K562 (cell line): ENCODE measurements around the gene EPS8L1. TPM values are rescaled to one million over a fixed set of nuclear protein-coding genes. Genes with fewer than 3 reads are reported as not detected.
A peak's percentile ranks its signal among the peaks of the same experiment; 100 is the strongest.

Experiments
- ATF7 ChIP-seq: fragments of 450-650 bp; IDR thresholded peaks from 2 replicates; pipeline ENCODE4 v1.7.1; 2014; ENCODE audit warnings: mild to moderate bottlenecking, moderate library complexity
- ERF ChIP-seq: fragments of 450-650 bp; formaldehyde crosslinking; IDR thresholded peaks from 2 replicates; pipeline ENCODE4 v1.4.0; 2020; ENCODE audit warnings: mild to moderate bottlenecking, mixed read lengths
- HDAC2 ChIP-seq: fragments of 450-650 bp; IDR thresholded peaks from 2 replicates; pipeline ENCODE4 v1.6.1; 2016; ENCODE audit warnings: mild to moderate bottlenecking
- NCOA2 ChIP-seq, 2 experiments: fragments of 450-650 bp; IDR thresholded peaks; 2 replicates each; pipeline ENCODE4 v1.6.1; 2018; ENCODE audit warnings: mild to moderate bottlenecking in 2 of 2, moderate library complexity in 1 of 2; ENCODE audit not compliant: partially characterized antibody in 2 of 2
- NFRKB ChIP-seq: fragments of 450-650 bp; IDR thresholded peaks from 2 replicates; pipeline ENCODE4 v1.6.1; 2016; ENCODE audit warnings: low read depth
- STAT6 ChIP-seq: sonication (generic); formaldehyde crosslinking; IDR thresholded peaks from 2 replicates; pipeline ENCODE4 v1.8.1; 2023; ENCODE audit warnings: mild to moderate bottlenecking, missing genetic modification reagents
- XRCC5 ChIP-seq: fragments of 200-400 bp; formaldehyde crosslinking; IDR thresholded peaks from 2 replicates; pipeline ENCODE4 v1.6.1; 2017; ENCODE audit warnings: low read depth, mild to moderate bottlenecking, low read length
- ZBTB9 ChIP-seq: fragments of 450-650 bp; formaldehyde crosslinking; IDR thresholded peaks from 2 replicates; pipeline ENCODE4 v1.4.0; 2020; ENCODE audit warnings: mild to moderate bottlenecking, moderate library complexity
- ZNF311 ChIP-seq: fragments of 250-450 bp; sonication (Bioruptor Pico); IDR thresholded peaks from 2 replicates; pipeline ENCODE4 v1.4.0; 2020; ENCODE audit warnings: mild to moderate bottlenecking, moderate library complexity
- polyA plus RNA-seq, 8 experiments: library from polyadenylated mRNA; depleted of rRNA in 4 of 8; stranded (reverse) in 5 of 8; unstranded in 3 of 8; fragments of >200 nt; fragmentation: Nextera tagmentation in 2 of 8; fragmentation: Illumina TruSeq in 1 of 8; extraction: Ambion mirVana in 2 of 8; extraction: Trizol in 1 of 8; gene quantifications; 2 replicates each; pipeline versions ENCODE4 v1.2.1 to v1.2.3, GENCODE V29; 2011 to 2014; ENCODE audit warnings: inconsistent platforms in 1 of 8, missing spikeins in 1 of 8
- total RNA-seq, 7 experiments: library from RNA; depleted of rRNA in 6 of 7; stranded (reverse); fragments of >200 nt in 6 of 7; fragmentation: Illumina TruSeq in 2 of 7; extraction: Trizol in 2 of 7; gene quantifications; 2 replicates each; pipeline versions ENCODE4 v1.2.1 to v1.2.3, GENCODE V29; 2011 to 2021; ENCODE audit warnings: low replicate concordance in 1 of 7
- TF ChIP-seq, protein P1 (sequence below): fragments of 200-800 bp; sonication (Bioruptor generic); IDR thresholded peaks from 2 replicates; pipeline ENCODE4 v1.6.1; 2016; ENCODE audit warnings: missing genetic modification characterization, missing compliant biosample characterization
- TF ChIP-seq, protein P2 (sequence below): fragments of 450-650 bp; IDR thresholded peaks from 2 replicates; pipeline ENCODE4 v1.6.1; 2016; ENCODE audit warnings: borderline replicate concordance

EPS8L1 gene
- total and polyA plus RNA-seq, 9 of the 15 experiments (the other 6 are each of a cell fraction or from before 2014, with no cell fraction given) = 0.35 to 22.1 (median 11.9) TPM

DNA sequence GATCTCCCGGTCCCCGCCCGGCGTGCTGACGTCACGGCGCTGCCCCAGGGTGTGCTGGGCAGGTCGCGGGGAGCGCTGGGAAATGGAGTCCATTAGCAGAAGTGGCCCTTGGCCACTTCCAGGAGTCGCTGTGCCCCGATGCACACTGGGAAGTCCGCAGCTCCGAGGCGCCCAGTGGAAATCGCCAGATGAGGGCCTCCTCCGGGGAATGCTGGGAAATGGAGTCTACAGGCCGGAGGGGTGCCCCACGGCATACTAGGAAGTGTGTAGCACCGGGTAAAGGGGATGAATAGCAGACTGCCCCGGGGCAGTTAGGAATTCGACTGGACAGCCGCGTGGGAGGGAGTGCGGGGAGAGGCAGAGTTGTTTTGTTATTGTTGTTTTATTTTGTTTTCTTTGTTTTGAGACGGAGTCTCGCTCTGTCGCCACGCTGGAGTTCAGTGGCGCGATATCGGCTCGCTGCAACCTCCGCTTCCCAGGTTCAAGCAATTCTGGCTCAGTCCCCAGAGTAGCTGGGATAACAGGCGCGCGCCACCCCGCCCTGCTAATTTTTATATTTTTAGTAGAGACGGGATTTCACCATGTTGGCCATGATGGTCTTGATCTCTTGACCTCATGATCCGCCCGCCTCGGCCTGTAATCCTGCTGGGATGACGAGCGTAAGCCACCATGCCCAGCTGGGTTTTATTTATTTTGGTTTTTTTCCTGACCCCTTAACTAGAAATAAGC is 42.2 kb downstream of the EPS8L1 start (continued):
- TF ChIP-seq, protein P1, sequence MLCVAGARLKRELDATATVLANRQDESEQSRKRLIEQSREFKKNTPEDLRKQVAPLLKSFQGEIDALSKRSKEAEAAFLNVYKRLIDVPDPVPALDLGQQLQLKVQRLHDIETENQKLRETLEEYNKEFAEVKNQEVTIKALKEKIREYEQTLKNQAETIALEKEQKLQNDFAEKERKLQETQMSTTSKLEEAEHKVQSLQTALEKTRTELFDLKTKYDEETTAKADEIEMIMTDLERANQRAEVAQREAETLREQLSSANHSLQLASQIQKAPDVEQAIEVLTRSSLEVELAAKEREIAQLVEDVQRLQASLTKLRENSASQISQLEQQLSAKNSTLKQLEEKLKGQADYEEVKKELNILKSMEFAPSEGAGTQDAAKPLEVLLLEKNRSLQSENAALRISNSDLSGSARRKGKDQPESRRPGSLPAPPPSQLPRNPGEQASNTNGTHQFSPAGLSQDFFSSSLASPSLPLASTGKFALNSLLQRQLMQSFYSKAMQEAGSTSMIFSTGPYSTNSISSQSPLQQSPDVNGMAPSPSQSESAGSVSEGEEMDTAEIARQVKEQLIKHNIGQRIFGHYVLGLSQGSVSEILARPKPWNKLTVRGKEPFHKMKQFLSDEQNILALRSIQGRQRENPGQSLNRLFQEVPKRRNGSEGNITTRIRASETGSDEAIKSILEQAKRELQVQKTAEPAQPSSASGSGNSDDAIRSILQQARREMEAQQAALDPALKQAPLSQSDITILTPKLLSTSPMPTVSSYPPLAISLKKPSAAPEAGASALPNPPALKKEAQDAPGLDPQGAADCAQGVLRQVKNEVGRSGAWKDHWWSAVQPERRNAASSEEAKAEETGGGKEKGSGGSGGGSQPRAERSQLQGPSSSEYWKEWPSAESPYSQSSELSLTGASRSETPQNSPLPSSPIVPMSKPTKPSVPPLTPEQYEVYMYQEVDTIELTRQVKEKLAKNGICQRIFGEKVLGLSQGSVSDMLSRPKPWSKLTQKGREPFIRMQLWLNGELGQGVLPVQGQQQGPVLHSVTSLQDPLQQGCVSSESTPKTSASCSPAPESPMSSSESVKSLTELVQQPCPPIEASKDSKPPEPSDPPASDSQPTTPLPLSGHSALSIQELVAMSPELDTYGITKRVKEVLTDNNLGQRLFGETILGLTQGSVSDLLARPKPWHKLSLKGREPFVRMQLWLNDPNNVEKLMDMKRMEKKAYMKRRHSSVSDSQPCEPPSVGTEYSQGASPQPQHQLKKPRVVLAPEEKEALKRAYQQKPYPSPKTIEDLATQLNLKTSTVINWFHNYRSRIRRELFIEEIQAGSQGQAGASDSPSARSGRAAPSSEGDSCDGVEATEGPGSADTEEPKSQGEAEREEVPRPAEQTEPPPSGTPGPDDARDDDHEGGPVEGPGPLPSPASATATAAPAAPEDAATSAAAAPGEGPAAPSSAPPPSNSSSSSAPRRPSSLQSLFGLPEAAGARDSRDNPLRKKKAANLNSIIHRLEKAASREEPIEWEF (CRISPR knock-in tag) = peak; percentile 38; the same call in 1 of the 2 replicates
- 0 out of 2 replicates have a peak, but pooled peaks have one; percentile 16 for TF ChIP-seq ZNF311 (CRISPR knock-in tag)
- peak; percentile 86 for TF ChIP-seq ATF7
- peak; percentile 83; the same call in 1 of the 2 replicates for TF ChIP-seq NFRKB
- TF ChIP-seq ZBTB9 (CRISPR knock-in tag) = peak; percentile 45; the same call in 1 of the 2 replicates
- TF ChIP-seq, protein P2, sequence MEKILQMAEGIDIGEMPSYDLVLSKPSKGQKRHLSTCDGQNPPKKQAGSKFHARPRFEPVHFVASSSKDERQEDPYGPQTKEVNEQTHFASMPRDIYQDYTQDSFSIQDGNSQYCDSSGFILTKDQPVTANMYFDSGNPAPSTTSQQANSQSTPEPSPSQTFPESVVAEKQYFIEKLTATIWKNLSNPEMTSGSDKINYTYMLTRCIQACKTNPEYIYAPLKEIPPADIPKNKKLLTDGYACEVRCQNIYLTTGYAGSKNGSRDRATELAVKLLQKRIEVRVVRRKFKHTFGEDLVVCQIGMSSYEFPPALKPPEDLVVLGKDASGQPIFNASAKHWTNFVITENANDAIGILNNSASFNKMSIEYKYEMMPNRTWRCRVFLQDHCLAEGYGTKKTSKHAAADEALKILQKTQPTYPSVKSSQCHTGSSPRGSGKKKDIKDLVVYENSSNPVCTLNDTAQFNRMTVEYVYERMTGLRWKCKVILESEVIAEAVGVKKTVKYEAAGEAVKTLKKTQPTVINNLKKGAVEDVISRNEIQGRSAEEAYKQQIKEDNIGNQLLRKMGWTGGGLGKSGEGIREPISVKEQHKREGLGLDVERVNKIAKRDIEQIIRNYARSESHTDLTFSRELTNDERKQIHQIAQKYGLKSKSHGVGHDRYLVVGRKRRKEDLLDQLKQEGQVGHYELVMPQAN = peak; percentile 74
- no peak for TF ChIP-seq XRCC5
- TF ChIP-seq STAT6 (CRISPR knock-in tag) = no peak
- TF ChIP-seq NCOA2 (IDR thresholded peaks at IDR 0.05; ENCODE audit: partially characterized antibody in 2 of 2) = no peak
- TF ChIP-seq HDAC2 = peak; percentile 61; the same call in 1 of the 2 replicates
- TF ChIP-seq ERF (CRISPR knock-in tag) = peak; percentile 33; the same call in 1 of the 2 replicates
